A549 (cell line): ENCODE data around the gene SLC16A7.

Experiments used
- CHD2 ChIP-seq: fragments of 150-350 bp; IDR thresholded peaks from 2 replicates; pipeline ENCODE4 v1.6.1; 2014; ENCODE audit warnings: low read length; ENCODE audit not compliant: partially characterized antibody
- CTCF ChIP-seq: fragments of >200 bp; sonication (Bioruptor Twin); formaldehyde crosslinking; IDR thresholded peaks from 3 replicates; pipeline ENCODE4 v1.5.1; 2016
- POLR2A ChIP-seq: IDR thresholded peaks from 2 replicates; pipeline ENCODE4 v1.6.1; 2012; ENCODE audit warnings: mild to moderate bottlenecking, low read length

- TF ChIP-seq POLR2A = no peak
- TF ChIP-seq CHD2 = no peak
- TF ChIP-seq CTCF = no peak
Measured at GRCh38 chr12:59833408-59833807, 237.6 kb downstream of the SLC16A7 start.
